Fibroblast of lung (primary cell): Measurements from ENCODE around the gene ASIC1.

Source experiments
- CTCF ChIP-seq, 2 donors: IDR thresholded peaks in 1 of 2; conservative IDR thresholded peaks in 1 of 2; 1 replicate in 1 of 2; 2 replicates in 1 of 2; pipeline ENCODE4 v1.5.1; 2011 to 2012; ENCODE audit warnings: low read length in 2 of 2, control low read depth in 1 of 2, inconsistent platforms in 1 of 2, low read depth in 1 of 2, mild to moderate bottlenecking in 1 of 2
- EZH2 ChIP-seq: IDR thresholded peaks from 2 replicates; pipeline ENCODE4 v1.5.1; 2012; ENCODE audit warnings: low read length, control low read depth, mild to moderate bottlenecking; ENCODE audit errors: missing control alignments

- TF ChIP-seq CTCF (conservative IDR thresholded peaks at IDR 0.05 in 1 of 2, IDR thresholded peaks at IDR 0.05 in 1 of 2; ENCODE audit: low read depth in 1 of 2, low read length in 2 of 2) (no peak), EZH2 (no peak)
These were observed 3.8 kb upstream of the ASIC1 start for GRCh38 chr12:50053583-50053982.
